Hematopoietic multipotent progenitor cell treated with erythropoietin and hydrocortisone succinate and interleukin-3 and kit ligand, for 4 days (in vitro differentiated cells): ENCODE data around the gene CCL25.

Experiments
- DNase-seq: peaks from one replicate; pipeline ENCODE4 v3.0.0-alpha.2; 2015

CCL25 gene

DNA sequence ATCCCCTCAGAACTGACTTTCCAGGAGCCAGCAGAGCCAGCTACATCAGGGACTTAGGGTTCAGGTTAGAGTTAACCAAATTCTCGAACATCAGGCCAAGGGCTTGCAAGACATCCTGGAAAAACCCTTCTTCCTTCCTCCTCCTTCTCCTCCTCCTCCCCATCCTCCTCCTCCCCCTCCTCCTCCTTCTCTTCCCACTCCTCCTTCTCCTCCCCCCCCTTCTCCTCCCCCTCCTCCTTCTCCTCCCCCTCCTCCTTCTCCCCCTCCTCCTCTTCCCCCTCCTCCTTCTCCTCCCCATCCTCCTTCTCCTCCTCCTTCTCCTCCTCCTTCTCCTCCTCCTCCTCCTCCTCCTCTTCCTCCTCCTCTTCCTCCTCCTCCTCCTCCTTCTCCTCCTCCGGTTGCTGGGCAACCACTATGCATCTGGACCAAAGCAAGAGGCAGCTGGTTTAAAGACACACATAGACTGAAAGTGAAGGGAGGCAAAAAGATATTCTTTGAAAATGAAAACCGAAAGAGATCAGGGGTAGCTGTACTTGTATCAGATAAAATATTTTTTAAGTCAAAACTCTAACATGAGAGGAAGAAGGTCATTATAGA lies 5.9 kb upstream of the CCL25 start:
- peak; percentile 42 for DNase-seq

DNA sequence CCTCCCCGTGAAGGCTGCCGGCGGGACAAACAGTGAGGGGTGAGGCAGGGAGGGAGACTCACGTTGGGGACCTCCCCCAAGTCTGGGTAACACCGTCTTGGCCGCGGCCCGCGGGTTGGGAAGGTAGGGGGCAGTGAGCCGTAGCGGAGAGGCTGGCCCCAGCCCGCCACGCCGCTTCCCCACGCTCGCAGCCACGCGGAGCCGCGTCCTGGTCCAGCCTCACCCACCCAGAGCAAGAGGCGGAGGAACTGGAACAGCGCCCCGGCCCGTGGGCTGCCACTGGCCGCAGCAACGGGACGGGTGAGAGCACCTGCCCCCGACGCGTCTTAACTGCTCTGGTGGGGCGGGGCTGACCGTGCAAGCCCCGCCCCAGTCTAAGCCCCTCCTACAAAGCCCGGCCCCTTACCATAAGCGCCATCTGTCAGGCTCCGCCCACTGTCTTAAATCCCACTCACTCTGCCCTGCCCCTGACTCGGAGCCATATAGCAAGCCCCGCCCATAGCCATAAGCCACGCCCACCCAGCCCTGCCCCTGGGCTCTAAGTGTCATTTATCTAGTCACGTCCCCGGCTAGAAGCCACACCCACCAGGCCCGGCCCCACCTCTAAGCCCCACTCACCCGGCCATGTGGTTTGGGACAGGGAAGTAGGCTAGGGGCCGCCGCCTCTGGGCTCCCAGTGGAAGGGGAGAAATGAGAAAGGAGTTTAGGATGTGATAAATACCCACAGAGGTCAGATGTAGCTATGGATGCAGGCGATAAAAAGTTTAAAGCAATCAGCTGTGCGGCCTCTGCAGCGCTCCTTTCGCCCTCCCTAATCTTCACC lies 2.1 kb upstream of the CCL25 start:
- DNase-seq, result peak; percentile 100

GRCh38 chr19:8054169-8054568 lies 1.6 kb downstream of the CCL25 start:
- DNase-seq, result no peak

DNA sequence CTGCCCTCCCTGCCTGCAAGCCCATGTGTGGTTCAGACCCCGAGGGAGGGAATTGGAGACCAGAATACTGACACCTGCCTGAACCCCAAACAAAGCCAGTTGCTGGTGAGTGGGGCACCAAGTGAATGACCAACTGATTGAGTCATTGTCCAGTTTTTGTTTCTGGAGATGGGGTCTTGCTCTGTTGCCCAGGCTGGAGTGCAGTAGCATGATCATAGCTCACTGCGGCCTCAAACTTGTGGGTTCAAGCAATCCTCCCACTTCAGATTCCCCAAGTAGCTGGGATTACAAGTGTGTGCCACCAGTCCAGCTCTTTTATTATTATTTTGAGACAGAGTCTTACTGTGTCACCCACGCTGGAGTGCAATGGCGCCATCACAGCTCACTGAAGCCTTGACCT lies 4.0 kb downstream of the CCL25 start:
- no peak for DNase-seq

DNA sequence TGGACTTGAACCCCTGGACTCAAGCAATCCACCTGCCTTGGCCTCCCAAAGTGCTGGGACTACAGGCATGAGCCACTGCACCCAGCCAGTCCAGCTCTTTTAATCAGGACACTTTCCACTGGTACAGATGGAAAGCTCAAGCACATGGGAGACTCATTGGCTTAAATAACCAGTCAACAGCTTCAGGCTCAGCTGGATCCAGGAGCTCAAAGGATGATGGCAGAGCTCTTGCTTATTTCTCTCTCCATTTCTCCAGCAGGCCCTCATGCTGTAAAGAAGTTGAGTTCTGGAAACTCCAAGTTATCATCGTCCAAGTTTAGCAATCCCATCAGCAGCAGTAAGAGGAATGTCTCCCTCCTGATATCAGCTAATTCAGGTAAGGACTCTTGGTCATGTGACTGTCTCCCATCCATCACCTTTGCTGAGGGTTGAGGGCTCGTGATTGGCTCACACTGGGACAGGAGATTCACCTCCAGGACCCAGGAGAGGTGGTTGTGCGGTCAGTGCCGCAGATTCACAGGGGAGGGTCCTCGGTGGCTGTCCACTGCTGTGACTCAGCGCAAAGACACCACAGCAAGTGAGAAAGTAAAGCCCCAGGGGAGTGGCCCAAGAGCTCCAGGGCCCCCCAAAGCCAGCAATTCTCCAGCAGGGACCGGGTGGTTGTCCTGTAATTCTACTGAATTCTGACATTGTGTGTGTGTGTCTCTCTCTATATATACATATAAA lies 5.1 kb downstream of the CCL25 start:
- DNase-seq, result no peak

DNA sequence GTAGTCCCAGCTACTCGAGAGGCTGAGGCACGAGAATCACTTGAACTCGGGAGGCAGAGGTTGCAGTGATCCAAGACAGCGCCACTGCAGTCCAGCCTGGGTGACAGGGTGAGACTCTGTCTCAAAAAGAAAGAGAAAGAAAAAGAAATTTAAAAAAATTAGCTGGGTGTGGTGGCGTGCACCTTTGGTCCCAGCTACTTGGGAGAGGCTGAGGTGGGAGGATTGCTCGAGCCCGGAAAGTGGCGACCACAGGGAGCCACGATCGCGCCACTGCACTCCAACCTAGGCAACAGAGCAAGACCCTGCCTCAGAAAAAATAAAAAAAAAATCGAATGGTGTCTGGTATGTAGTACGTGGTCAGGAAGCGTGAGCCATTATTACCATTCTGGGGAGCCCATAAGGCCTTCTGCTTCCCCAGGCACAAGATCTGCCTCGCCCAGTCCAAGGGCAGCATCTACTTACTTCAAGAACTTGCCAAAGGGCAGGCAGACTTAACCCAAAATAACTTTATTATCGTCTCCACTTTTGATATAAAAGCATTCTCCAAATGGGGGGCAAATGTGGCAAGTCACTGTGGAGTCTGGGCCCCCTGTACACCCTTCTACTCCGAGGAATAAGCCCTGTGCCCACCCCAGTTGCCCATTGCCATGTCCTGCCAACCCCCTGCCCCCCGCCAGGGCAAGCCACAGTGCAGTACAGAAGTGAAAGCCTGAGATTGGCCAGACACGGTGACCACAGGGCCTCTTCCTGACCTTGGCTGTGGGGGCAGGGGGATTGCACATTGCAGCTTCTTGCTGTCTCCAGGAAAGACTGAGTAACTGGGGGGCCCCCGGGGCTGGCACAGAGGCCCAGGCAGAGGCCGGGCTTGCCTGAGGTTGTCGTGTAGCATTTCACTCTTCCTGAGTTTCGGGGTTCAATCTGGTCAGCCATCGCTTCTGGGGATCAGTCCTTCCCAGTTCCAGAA lies 12.6 kb downstream of the CCL25 start:
- no peak for DNase-seq

GRCh38 chr19:8065875-8066261 lies 13.3 kb downstream of the CCL25 start:
- no peak for DNase-seq

- DNase-seq, result peak; percentile 65
These were observed 16.8 kb downstream of the CCL25 start for GRCh38 chr19:8069096-8069973.

- no peak for DNase-seq
These were observed 19.4 kb downstream of the CCL25 start for GRCh38 chr19:8071912-8072311.

DNA sequence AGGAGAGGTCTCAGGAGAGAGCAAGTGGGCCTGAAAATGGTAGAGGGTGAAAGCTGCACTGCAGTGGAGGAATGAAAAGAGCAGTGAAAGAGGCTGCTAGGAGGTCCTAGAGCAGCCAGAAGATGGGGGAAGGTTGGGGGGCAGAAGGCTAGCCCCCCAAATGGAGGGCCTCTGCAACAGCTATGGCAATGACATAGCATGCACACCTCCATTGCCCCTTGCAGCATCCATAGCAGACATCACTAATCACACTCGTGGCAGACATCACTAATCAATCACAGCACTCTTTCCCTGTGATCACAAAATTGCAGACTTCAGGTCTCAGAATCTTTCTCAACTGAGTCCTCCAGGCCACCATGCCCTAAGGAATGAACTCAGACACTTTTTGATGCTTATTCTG lies 21.9 kb downstream of the CCL25 start:
- no peak for DNase-seq

GRCh38 chr19:8075158-8076074 lies 22.9 kb downstream of the CCL25 start:
- DNase-seq, result no peak

- DNase-seq, result no peak
These were observed 27.4 kb downstream of the CCL25 start for GRCh38 chr19:8079988-8080387.

GRCh38 chr19:8080832-8081231 lies 28.3 kb downstream of the CCL25 start:
- DNase-seq, result no peak

DNA sequence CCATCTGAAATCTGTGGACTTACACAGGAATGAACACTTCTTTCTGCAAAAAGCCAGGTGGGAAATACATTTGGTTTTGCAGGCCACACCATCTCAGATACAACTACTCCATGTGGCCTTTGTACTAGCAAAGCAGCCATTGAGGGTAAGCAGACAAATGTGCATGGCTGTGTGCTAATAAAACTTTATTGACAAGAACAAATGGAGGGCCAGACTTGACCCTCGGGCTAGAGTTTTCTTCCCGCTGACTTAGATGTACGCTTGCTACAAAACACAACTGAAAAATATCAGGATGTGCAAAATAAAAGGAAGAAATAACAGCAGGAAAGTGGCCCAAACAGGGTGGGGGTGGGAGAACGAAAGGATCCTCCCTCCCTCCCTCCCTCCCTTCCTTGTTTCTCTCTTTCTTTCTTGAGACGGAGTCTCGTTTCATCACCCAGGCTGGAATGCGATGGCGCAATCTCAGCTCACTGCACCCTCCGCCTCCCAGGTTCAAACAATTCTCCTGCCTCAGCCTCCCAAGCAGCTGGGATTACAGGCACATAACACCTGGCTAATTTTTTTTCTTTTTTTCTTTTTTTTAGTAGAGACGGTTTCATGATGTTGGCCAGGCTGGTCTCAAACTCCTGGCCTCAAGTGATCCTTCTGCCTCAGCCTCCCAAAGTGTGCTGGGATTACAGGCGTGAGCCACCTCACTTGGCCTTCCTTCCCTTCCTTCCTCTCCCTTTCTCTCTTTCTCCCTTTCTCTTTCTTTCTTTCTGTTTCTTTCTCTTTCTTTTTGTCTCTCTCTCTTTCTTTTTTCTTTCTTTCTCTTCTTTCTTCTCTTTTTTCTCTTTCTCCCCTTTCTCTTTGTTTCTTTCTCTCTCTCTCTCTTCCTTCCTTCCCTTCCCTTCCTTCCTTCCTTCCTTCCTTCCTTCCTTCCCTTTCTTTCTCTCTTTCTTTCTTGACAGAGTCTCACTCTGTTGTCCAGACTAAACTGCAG lies 29.3 kb downstream of the CCL25 start:
- DNase-seq, result no peak

DNA sequence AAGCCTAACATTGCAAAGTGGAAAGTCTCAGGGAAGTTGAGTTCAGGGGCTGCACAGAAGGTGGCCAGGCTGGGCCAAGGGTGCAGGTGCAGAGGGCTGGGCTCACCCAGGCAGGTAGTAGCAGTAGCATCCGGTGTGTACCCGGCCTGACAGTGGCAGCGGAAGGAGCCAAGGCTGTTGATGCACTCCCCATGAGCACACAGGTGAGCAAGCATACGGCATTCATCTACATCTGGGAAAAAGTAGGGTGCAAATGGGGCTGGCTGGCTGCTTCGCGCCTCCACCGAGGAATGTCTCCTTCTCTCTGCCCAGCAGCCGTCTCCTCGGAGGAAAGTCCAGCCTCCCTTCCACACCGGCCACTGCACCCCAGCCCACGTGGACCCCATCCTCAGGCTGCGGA lies 30.6 kb downstream of the CCL25 start:
- no peak for DNase-seq

GRCh38 chr19:8084152-8084551 lies 31.6 kb downstream of the CCL25 start:
- no peak for DNase-seq

DNA sequence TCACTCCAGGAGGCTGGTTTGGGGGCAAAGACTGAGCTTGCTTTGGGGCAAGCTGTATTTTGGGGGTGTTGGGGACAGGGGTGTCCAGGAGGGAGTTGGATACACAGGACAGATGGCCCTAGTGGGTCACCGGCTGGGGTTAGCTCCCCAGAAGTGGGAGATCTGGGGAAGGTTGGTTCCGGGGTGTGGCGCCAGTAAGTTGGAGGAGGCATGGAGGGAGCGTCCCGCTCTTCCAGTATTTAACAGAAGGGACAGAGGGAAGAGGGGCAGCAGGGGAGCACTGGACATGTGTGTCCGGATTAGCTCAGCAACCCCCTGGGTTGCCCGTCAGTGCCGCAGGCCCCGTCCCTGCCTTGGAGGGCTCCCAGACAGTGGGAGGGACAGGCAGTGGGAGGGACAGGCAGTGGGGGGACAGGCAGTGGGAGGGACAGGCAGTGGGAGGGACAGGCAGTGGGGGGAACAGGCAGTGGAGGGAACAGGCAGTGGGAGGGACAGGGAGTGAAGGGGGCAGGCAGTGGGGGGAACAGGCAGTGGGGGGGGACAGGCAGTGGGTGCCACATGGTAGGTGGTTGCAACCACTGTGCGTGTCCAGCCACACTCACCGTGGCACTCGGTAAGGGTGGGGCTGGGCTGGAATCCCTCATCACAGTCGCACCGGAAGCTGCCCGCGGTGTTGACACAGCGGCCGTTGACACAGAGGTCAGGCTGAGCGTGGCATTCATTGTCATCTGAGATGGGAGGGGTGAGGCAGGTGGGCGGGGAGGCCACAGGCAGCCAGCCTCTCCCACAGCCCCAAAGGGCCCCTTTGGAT lies 33.2 kb downstream of the CCL25 start:
- DNase-seq, result peak; percentile 88

DNA sequence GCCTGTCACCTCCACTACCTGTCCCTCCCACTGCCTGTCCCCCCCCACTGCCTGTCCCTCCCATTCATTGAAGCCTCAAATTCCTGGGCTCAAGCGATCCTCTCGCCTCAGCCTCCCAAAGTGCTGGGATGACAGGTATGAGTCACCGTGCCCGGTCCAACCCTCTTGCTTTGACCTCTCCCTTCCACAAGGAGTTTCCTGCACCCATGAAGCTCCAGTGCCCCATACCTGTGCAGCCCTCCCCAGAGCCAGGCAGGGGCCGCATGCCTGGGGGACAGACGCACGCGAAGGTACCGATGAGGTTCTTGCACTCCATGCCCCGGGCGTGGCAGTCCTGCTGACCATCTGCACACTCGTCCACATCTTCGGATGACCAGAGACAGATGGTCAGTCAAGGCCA lies 34.3 kb downstream of the CCL25 start:
- DNase-seq, result no peak

- no peak for DNase-seq
These were observed 35.3 kb downstream of the CCL25 start for GRCh38 chr19:8087876-8088275.
